Measurements from ENCODE around the gene APELA. TPM values are rescaled to one million over a fixed set of nuclear protein-coding genes. Genes with fewer than 3 reads are reported as not detected.
"Not testable (repeated sequence)": the region's sequence is repeated elsewhere in the genome, so short reads cannot be mapped to it uniquely, and the experiment has no call there.

The APELA gene
- polyA plus RNA-seq, 4 donors, result 1.9 TPM; not detected in 3

GRCh38 chr4:164904336-164904735 is 27.4 kb downstream of the APELA start:
- FAIRE-seq, result no peak
- H3K36me3 ChIP-seq (ENCODE audit: control insufficient read depth in 3 of 3, insufficient read depth in 2 of 3, low read depth in 1 of 3, low read length in 3 of 3), result no peaks in the 10 kb centered on the region

GRCh38 chr4:164904941-164905340 is 28.0 kb downstream of the APELA start:
- no peak overlapping the region for H3K27ac ChIP-seq (ENCODE audit: low read depth in 1 of 3, low read length in 2 of 3)
- DNase-seq (no peak), FAIRE-seq (no peak)
- H3K36me3 ChIP-seq (ENCODE audit: control insufficient read depth in 3 of 3, insufficient read depth in 2 of 3, low read depth in 1 of 3, low read length in 3 of 3), result no peaks in the 10 kb centered on the region
- no peaks in the 10 kb centered on the region for H3K9me3 ChIP-seq (ENCODE audit: control insufficient read depth in 2 of 2, insufficient read depth in 1 of 2, low read depth in 1 of 2, low read length in 1 of 2)
- H3K4me1 ChIP-seq (ENCODE audit: control insufficient read depth in 3 of 3, insufficient read depth in 2 of 3, low read depth in 1 of 3, low read length in 2 of 3), result no peaks in the 10 kb centered on the region
- WGBS, 3 donors, result 72 to 80% (median 72%) methylated on average over 2 of the region's 2 CpGs
- no peaks in the 10 kb centered on the region for H3K27me3 ChIP-seq (ENCODE audit: control insufficient read depth in 3 of 3, insufficient read depth in 3 of 3, low read length in 3 of 3)
- H3K4me3 ChIP-seq (ENCODE audit: low read depth in 1 of 3, low read length in 3 of 3), result no peak overlapping the region

More at GRCh38 chr4:164904336-164904735, 27.4 kb downstream of the APELA start:
- H3K27me3 ChIP-seq (ENCODE audit: control insufficient read depth in 3 of 3, insufficient read depth in 3 of 3, low read length in 3 of 3), result no peaks in the 10 kb centered on the region
- 67 to 73% (median 71%) methylated on average over 5 of the region's 5 CpGs for WGBS, 3 donors
- DNase-seq, result no peak
- H3K27ac ChIP-seq (ENCODE audit: low read depth in 1 of 3, low read length in 2 of 3), result no peak overlapping the region
- no peak overlapping the region for H3K4me3 ChIP-seq (ENCODE audit: low read depth in 1 of 3, low read length in 3 of 3)
- no peaks in the 10 kb centered on the region for H3K9me3 ChIP-seq (ENCODE audit: control insufficient read depth in 2 of 2, insufficient read depth in 1 of 2, low read depth in 1 of 2, low read length in 1 of 2)
- no peaks in the 10 kb centered on the region for H3K4me1 ChIP-seq (ENCODE audit: control insufficient read depth in 3 of 3, insufficient read depth in 2 of 3, low read depth in 1 of 3, low read length in 2 of 3)

- WGBS, 3 donors, result 23 to 58% (median 30%) methylated on average over 3 of the region's 3 CpGs
These were observed 29.4 kb downstream of the APELA start for GRCh38 chr4:164906368-164906767.

GRCh38 chr4:164913506-164913905 is 36.5 kb downstream of the APELA start:
- not testable (repeated sequence) for H3K9me3 ChIP-seq (ENCODE audit: control insufficient read depth in 2 of 2, insufficient read depth in 1 of 2, low read depth in 1 of 2, low read length in 1 of 2); H3K4me3 ChIP-seq (ENCODE audit: low read depth in 1 of 3, low read length in 3 of 3); H3K36me3 ChIP-seq (ENCODE audit: control insufficient read depth in 3 of 3, insufficient read depth in 2 of 3, low read depth in 1 of 3, low read length in 3 of 3); DNase-seq; H3K27me3 ChIP-seq (ENCODE audit: control insufficient read depth in 3 of 3, insufficient read depth in 3 of 3, low read length in 3 of 3); H3K4me1 ChIP-seq (ENCODE audit: control insufficient read depth in 3 of 3, insufficient read depth in 2 of 3, low read depth in 1 of 3, low read length in 2 of 3); H3K27ac ChIP-seq (ENCODE audit: low read depth in 1 of 3, low read length in 2 of 3); FAIRE-seq
- WGBS, 3 donors, result 83 to 90% (median 88%) methylated on average over 2 of the region's 2 CpGs

More at GRCh38 chr4:164906368-164906767, 29.4 kb downstream of the APELA start:
- Histone ChIP-seq H3K27ac (ENCODE audit: low read depth in 1 of 3, low read length in 2 of 3) (no peak overlapping the region), H3K9me3 (ENCODE audit: control insufficient read depth in 2 of 2, insufficient read depth in 1 of 2, low read depth in 1 of 2, low read length in 1 of 2) (no peaks in the 10 kb centered on the region), H3K4me1 (ENCODE audit: control insufficient read depth in 3 of 3, insufficient read depth in 2 of 3, low read depth in 1 of 3, low read length in 2 of 3) (no peaks in the 10 kb centered on the region), H3K27me3 (ENCODE audit: control insufficient read depth in 3 of 3, insufficient read depth in 3 of 3, low read length in 3 of 3) (no peaks in the 10 kb centered on the region), H3K4me3 (ENCODE audit: low read depth in 1 of 3, low read length in 3 of 3) (no peak overlapping the region), H3K36me3 (ENCODE audit: control insufficient read depth in 3 of 3, insufficient read depth in 2 of 3, low read depth in 1 of 3, low read length in 3 of 3) (no peaks in the 10 kb centered on the region)
- DNase-seq (no peak), FAIRE-seq (no peak)

- no peak overlapping the region for H3K4me3 ChIP-seq (ENCODE audit: low read depth in 1 of 3, low read length in 3 of 3)
- no peaks in the 10 kb centered on the region for H3K27me3 ChIP-seq (ENCODE audit: control insufficient read depth in 3 of 3, insufficient read depth in 3 of 3, low read length in 3 of 3)
- no peak overlapping the region for H3K27ac ChIP-seq (ENCODE audit: low read depth in 1 of 3, low read length in 2 of 3)
- DNase-seq (no peak), FAIRE-seq (no peak)
- 57 to 81% (median 64%) methylated on average over 3 of the region's 3 CpGs for WGBS, 3 donors
- H3K36me3 ChIP-seq (ENCODE audit: control insufficient read depth in 3 of 3, insufficient read depth in 2 of 3, low read depth in 1 of 3, low read length in 3 of 3), result no peaks in the 10 kb centered on the region
- H3K9me3 ChIP-seq (ENCODE audit: control insufficient read depth in 2 of 2, insufficient read depth in 1 of 2, low read depth in 1 of 2, low read length in 1 of 2), result no peaks in the 10 kb centered on the region
- H3K4me1 ChIP-seq (ENCODE audit: control insufficient read depth in 3 of 3, insufficient read depth in 2 of 3, low read depth in 1 of 3, low read length in 2 of 3), result no peaks in the 10 kb centered on the region
These were observed 42.0 kb downstream of the APELA start for GRCh38 chr4:164918956-164919355.

- no peaks in the 10 kb centered on the region for H3K9me3 ChIP-seq (ENCODE audit: control insufficient read depth in 2 of 2, insufficient read depth in 1 of 2, low read depth in 1 of 2, low read length in 1 of 2)
- 83 to 88% (median 86%) methylated on average over 3 of the region's 3 CpGs for WGBS, 3 donors
- H3K27ac ChIP-seq (ENCODE audit: low read depth in 1 of 3, low read length in 2 of 3), result no peak overlapping the region
- DNase-seq (no peak), FAIRE-seq (no peak)
- H3K36me3 ChIP-seq (ENCODE audit: control insufficient read depth in 3 of 3, insufficient read depth in 2 of 3, low read depth in 1 of 3, low read length in 3 of 3), result no peaks in the 10 kb centered on the region
- no peak overlapping the region for H3K4me3 ChIP-seq (ENCODE audit: low read depth in 1 of 3, low read length in 3 of 3)
- H3K4me1 ChIP-seq (ENCODE audit: control insufficient read depth in 3 of 3, insufficient read depth in 2 of 3, low read depth in 1 of 3, low read length in 2 of 3), result no peaks in the 10 kb centered on the region
- H3K27me3 ChIP-seq (ENCODE audit: control insufficient read depth in 3 of 3, insufficient read depth in 3 of 3, low read length in 3 of 3), result no peaks in the 10 kb centered on the region
These were observed 47.8 kb downstream of the APELA start for GRCh38 chr4:164924670-164925238.

GRCh38 chr4:164926301-164926700 is 49.3 kb downstream of the APELA start:
- DNase-seq (no peak), FAIRE-seq (no peak)
- WGBS, 3 donors, result 70 to 91% (median 80%) methylated on average over 2 of the region's 2 CpGs
- H3K4me1 ChIP-seq (ENCODE audit: control insufficient read depth in 3 of 3, insufficient read depth in 2 of 3, low read depth in 1 of 3, low read length in 2 of 3), result no peaks in the 10 kb centered on the region
- no peak overlapping the region for H3K27ac ChIP-seq (ENCODE audit: low read depth in 1 of 3, low read length in 2 of 3)
- H3K9me3 ChIP-seq (ENCODE audit: control insufficient read depth in 2 of 2, insufficient read depth in 1 of 2, low read depth in 1 of 2, low read length in 1 of 2), result peaks cover 0 to 3% of the 10 kb centered on the region in 2 donors
- no peaks in the 10 kb centered on the region for H3K36me3 ChIP-seq (ENCODE audit: control insufficient read depth in 3 of 3, insufficient read depth in 2 of 3, low read depth in 1 of 3, low read length in 3 of 3)
- H3K4me3 ChIP-seq (ENCODE audit: low read depth in 1 of 3, low read length in 3 of 3), result no peak overlapping the region
- H3K27me3 ChIP-seq (ENCODE audit: control insufficient read depth in 3 of 3, insufficient read depth in 3 of 3, low read length in 3 of 3), result no peaks in the 10 kb centered on the region

- H3K27me3 ChIP-seq (ENCODE audit: control insufficient read depth in 3 of 3, insufficient read depth in 3 of 3, low read length in 3 of 3); H3K36me3 ChIP-seq (ENCODE audit: control insufficient read depth in 3 of 3, insufficient read depth in 2 of 3, low read depth in 1 of 3, low read length in 3 of 3); FAIRE-seq; H3K9me3 ChIP-seq (ENCODE audit: control insufficient read depth in 2 of 2, insufficient read depth in 1 of 2, low read depth in 1 of 2, low read length in 1 of 2); H3K27ac ChIP-seq (ENCODE audit: low read depth in 1 of 3, low read length in 2 of 3); DNase-seq; H3K4me3 ChIP-seq (ENCODE audit: low read depth in 1 of 3, low read length in 3 of 3); H3K4me1 ChIP-seq (ENCODE audit: control insufficient read depth in 3 of 3, insufficient read depth in 2 of 3, low read depth in 1 of 3, low read length in 2 of 3): not testable (repeated sequence)
- WGBS, 3 donors, result 63 to 92% (median 90%) methylated on average over 2 of the region's 2 CpGs
These were observed 50.1 kb downstream of the APELA start for GRCh38 chr4:164927101-164927500.

GRCh38 chr4:164930647-164931046 is 53.7 kb downstream of the APELA start:
- no peaks in the 10 kb centered on the region for H3K27me3 ChIP-seq (ENCODE audit: control insufficient read depth in 3 of 3, insufficient read depth in 3 of 3, low read length in 3 of 3)
- no peaks in the 10 kb centered on the region for H3K4me1 ChIP-seq (ENCODE audit: control insufficient read depth in 3 of 3, insufficient read depth in 2 of 3, low read depth in 1 of 3, low read length in 2 of 3)
- no peaks in the 10 kb centered on the region for H3K36me3 ChIP-seq (ENCODE audit: control insufficient read depth in 3 of 3, insufficient read depth in 2 of 3, low read depth in 1 of 3, low read length in 3 of 3)
- H3K4me3 ChIP-seq (ENCODE audit: low read depth in 1 of 3, low read length in 3 of 3), result no peak overlapping the region
- 77 to 90% (median 83%) methylated on average over 5 of the region's 5 CpGs for WGBS, 3 donors
- no peak overlapping the region for H3K27ac ChIP-seq (ENCODE audit: low read depth in 1 of 3, low read length in 2 of 3)
- FAIRE-seq (no peak), DNase-seq (no peak)
- peaks cover 0 to 3% of the 10 kb centered on the region in 2 donors for H3K9me3 ChIP-seq (ENCODE audit: control insufficient read depth in 2 of 2, insufficient read depth in 1 of 2, low read depth in 1 of 2, low read length in 1 of 2)
